Esophagus muscularis mucosa (tissue), 3 donors: ENCODE results near the gene RBBP9.

Experiments
- POLR2A ChIP-seq: fragments of 450-650 bp; IDR thresholded peaks from one replicate; pipeline ENCODE4 v1.6.1; 2017; ENCODE audit warnings: antibody characterized with exemption, moderate library complexity, mild to moderate bottlenecking, low read depth
- POLR2AphosphoS5 ChIP-seq, 2 donors: sonication (generic); formaldehyde crosslinking; IDR thresholded peaks; one replicate each; pipeline ENCODE4 v1.6.1; 2017; ENCODE audit warnings: antibody characterized with exemption in 2 of 2
- TF ChIP-seq, protein P1 (sequence below), 3 experiments: fragments of 200-600 bp in 2 of 3; fragments of 450-650 bp in 1 of 3; sonication (generic) in 2 of 3; IDR thresholded peaks; one replicate each; pipeline ENCODE4 v1.5.1; 2017 to 2019; ENCODE audit warnings: antibody characterized with exemption in 3 of 3, mild to moderate bottlenecking in 2 of 3, moderate library complexity in 1 of 3

DNA sequence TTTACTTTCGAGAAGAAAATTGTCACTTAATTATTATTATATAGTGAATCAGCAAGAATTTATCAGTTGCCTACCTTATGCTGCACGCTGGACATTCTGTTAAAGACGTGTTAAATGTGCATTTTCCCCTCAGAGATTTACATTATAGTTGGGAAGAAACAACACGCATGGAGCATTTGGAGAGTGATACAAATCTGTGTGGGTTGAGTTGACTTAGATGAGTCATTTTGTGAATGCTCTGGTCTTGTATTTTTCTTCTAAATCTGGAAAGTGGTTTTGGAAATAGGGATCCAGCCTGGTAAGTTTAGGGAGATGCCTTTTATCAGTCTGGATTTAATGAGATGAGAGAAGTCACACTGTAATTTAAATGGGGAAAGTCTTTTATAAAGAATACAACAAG, 46.2 kb upstream of the RBBP9 start:
- no peak for TF ChIP-seq POLR2AphosphoS5 (IDR thresholded peaks at IDR 0.05)
- TF ChIP-seq, protein P1, sequence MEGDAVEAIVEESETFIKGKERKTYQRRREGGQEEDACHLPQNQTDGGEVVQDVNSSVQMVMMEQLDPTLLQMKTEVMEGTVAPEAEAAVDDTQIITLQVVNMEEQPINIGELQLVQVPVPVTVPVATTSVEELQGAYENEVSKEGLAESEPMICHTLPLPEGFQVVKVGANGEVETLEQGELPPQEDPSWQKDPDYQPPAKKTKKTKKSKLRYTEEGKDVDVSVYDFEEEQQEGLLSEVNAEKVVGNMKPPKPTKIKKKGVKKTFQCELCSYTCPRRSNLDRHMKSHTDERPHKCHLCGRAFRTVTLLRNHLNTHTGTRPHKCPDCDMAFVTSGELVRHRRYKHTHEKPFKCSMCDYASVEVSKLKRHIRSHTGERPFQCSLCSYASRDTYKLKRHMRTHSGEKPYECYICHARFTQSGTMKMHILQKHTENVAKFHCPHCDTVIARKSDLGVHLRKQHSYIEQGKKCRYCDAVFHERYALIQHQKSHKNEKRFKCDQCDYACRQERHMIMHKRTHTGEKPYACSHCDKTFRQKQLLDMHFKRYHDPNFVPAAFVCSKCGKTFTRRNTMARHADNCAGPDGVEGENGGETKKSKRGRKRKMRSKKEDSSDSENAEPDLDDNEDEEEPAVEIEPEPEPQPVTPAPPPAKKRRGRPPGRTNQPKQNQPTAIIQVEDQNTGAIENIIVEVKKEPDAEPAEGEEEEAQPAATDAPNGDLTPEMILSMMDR (IDR thresholded peaks at IDR 0.05) = no peak
- no peak for TF ChIP-seq POLR2A
